HG03520 (cell line): ENCODE data around the gene EARS2.

Experiments
- ATAC-seq: cut with Tn5 transposase; IDR thresholded peaks from one replicate; pipeline ENCODE4 v1.9.1; 2021; ENCODE audit warnings: mild to moderate bottlenecking, moderate library complexity; ENCODE audit not compliant: unreplicated experiment

EARS2 gene

DNA sequence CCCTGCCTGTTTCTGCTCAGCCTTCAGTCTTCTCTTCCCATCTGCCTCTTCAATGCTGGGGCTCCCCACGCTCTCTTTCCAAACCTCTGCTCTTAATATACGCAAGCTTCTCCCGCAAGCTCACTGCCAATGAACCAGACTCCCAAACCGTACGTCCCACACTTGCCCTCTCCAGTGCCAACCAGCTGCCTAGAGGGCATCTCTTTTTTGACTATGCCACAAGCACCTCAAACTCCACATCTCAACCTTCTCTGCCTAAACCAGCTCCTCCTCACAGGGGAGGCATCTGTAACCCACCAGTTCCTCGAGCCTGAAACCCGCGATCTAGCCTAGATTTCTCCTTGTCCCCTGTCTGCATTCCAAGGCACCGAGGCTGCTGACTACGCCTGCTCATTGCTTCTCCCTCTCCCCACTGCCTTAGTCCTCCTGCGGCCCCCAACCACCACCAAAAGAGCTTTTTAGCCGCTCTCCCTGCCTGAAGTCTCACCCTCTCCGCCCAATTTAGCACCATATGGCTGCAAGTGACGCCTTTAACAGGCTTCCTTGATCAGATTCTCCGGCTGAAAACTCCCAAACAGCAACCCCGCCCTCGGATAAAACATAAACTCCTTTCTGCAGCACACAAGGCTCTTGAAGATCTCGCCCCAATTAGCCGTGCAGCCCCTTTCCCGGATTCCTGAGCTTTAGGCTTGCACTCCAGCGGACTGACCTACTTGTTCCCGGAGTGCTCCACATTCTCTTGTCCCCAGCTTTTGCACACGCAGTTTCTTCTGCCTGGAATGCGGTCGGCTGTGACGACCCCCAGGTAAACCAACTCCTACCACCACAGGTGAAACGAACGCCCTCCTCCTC, 48.3 kb downstream of the EARS2 start:
- ATAC-seq, result no peak

DNA sequence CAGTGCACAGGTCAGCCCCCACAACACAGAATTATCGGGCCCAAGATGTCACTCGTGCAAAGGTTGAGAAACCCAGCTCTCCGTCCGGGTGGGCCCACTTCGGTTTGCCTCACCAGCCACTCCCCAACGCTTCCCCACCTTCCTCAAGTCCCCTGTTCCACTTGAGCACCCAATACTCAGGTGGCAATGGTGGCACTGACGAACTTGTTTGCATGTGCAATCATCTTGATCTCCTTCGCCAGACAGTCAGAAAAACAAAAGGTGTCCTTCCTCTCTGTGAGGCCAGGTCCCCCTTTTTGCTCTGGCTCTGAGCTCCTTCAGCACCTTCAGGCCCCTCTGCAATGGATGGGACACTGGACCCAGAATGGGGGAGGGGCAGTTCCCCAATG, 50.5 kb downstream of the EARS2 start:
- no peak for ATAC-seq

DNA sequence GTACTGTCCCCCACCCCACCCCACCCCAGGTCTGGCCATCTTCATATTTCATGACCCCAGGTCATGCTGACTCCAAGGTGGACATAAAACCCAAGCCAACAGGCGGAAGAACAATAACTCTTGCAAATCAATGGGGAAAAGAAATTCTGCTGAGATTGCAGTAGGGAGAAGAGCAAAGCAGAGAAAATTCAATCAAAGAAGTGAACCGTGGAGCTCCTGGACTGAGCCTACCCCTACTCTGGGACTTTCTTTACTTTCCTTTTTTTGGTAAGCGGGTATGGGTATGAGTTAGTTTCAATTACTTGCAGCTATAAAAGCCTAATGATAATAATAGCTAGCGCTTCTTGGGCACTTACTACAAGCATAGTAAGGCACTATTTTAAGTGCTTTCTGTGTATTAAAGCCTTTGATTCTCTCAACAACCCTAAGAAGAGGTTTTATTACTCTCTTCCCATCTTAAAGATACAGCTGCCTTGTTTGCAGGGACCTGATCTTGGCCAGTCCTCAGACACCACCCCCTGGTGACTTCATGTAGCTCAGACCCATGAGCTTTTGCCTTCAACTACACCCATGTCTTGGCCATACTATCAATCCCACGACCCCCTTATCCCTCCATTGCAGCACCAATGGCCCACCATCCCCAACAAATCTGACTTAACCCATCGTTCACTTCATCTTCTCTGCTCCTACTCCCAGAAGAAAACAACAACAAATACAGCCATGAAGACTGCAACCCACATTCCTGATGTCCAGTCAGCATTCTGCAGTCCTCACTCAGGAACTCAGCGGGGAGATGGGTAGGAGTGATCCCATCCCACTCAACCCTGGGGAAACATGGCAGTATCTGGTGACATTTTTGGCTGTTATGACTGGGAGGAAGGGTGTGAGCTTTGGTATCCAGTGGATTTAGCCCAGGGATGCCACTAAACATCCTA, 51.2 kb downstream of the EARS2 start:
- ATAC-seq, result no peak

DNA sequence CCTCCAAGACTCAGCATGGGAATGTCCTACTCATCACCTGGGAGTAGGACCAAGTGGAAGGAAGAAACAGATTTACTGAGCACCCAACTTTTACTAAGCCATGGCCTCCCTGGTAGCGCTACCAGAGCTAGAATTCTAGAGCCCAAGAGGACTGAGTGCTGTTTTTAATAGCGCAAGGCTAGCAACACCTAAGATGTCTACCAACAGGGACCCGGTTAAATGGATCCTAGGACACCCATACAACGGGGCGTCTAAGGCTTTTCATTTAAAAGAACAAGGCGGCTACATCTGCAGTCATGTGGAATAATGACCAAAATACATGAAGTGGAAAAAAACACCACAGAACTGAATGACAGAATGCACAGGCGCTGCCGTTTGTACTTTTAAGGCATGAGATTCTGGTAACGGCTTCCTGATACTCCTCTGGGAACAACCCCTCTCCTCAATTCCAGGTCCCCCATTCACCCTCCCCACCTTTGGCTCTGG, 51.9 kb downstream of the EARS2 start:
- no peak for ATAC-seq

DNA sequence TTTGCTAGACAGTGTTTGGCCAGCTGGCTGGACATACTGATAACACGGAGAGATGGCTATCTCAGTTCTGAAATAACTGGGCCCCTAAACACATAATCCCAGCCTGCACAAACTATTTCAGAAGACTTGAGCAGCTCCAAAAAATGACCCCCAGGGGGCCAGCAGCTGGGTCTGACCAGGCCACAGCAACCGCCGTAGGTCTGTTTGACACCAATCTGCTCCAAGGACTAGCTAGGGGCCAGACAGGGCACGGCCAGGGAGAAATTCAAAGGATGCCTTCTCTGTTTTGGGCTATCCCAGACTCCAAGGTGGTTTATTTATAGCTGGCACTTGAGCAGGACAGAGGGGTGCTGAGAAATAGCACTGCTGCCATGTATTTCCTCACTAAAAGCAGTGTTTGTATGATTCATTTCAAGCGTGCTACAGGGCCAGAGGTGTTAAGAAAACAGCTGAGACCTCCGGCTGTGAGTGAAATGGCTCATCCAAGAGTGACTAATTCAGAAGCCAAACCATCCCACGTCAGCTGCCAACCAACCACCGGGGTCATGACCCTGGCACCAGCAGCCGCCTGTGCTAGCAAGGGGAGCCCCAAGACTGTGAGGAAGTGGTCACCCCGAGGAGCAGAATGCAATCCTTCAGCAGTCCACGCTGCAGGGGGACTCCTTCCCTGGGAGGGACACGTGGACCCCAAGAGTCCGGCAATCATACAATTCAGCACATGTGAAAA, 52.5 kb downstream of the EARS2 start:
- peak; percentile 62 for ATAC-seq

DNA sequence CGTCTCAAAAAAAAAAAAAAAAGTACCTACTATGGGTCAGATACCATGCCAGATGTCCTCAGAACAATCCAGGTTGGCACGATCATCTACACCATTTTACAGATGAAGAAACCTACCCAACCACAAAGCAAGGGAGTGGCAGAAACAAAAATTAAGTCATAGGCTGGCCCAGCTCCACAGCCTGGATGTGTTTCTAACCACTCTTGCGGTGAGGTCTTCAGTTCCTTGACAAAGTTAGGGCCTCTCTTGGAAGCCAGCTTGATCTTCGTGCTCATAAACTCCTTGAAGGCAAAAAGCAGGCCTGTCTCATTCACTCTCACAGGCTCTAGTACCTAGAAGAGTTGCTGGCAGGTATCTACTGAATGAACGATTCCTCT, 53.1 kb downstream of the EARS2 start:
- ATAC-seq, result peak; percentile 10

DNA sequence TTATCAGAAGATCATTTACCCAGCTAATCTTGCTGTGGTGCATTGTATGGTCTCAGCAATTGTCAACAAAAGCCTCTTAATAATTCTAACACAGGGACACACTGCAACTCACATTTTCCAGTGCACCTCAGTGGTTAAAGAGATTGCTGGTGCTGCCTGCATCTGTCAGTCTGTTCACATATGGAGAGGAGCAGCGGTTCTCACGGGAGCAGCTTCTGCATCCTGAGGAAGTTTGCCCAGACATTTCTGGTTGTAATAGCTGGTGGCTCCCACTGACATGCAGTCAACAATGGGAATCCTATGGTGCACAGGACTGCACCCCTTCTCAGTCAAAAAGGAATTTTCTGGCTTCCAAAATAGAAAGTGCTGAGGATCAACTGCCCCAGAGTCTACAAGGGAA, 54.7 kb downstream of the EARS2 start:
- no peak for ATAC-seq

DNA sequence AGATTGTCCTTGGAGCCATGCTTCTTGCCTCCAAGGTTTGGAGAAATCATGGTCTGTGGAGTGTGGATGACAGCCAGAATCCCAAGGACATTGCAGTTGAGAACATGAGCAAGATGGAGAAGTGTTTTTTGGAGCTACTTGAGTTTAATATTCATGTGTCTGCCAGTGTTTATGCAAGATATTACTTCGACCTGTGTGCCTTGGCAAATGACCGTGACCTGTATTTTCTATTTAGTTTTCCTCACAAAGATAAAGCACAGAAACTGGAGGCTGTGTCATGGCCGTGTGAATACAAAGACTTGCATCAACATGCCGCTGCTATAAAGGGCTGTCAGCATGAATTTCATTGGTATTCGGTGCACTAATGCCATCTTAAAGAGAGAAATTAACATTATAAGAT, 55.9 kb downstream of the EARS2 start:
- no peak for ATAC-seq

DNA sequence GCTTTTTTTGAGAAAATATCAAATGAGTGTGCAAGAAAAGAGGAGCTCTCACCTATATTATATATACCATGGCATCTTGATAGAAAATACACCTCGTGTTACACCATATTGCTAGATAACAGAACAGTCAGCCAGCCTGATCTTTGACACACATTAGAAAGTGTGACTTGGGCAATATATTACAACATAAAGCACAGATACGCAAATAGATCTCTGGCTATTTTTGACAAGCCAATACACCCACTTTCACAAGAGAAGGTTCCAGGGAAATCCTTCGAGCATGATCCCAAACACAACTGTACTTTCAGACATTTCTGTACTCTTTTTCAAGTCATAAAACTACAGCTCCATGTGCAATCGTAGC, 56.3 kb downstream of the EARS2 start:
- no peak for ATAC-seq

DNA sequence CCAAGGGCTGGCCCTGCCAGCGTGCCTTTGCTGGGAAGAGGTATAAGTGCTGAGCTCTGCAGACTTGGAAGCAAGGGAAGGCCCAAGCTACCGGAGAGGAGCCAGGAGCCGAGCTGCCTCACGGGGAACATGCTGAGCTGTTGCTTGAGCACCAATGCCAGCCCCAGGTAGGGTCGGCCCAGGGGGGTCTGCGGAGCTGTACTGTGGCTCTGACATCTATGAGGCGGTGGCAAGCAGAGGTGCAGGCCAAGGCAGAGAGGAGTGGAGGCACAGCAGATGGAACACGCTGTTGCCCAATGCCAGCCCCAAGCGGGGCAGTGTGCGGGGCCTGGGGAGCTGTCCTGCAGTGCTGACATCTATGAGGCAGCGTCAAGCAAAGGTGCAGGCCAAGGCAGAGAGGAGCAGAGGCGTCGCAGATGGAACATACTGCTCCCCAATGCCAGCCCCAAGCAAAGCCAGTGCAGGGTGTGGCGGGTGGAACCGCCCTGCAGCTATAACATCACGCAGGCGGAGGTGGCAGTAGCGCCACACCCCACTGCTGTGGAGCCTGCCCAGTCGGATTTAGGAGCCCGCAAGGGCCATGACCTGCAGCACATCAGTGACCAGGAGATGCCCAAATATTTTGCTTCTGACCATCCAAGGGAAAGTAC, 56.8 kb downstream of the EARS2 start:
- no peak for ATAC-seq

DNA sequence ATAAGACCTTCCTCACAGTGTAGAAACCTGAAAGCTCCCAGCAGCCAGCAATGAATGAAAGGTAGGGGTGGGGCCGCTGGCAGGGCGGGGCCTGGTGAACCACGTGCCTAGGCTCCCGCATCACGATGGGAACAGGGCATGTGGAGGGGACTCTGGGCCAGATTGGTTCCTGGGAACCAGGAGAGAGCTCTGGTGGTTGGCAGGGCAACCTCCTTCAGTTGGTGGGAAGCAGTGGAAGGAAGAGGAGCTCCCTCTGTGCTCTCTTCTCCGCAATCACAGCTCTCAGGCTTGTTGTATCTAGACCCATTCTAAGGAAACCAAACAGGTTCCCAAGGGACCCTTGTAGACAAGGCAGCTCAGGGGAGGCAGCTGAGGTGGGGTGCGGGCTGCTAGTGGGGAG, 57.3 kb downstream of the EARS2 start:
- no peak for ATAC-seq

DNA sequence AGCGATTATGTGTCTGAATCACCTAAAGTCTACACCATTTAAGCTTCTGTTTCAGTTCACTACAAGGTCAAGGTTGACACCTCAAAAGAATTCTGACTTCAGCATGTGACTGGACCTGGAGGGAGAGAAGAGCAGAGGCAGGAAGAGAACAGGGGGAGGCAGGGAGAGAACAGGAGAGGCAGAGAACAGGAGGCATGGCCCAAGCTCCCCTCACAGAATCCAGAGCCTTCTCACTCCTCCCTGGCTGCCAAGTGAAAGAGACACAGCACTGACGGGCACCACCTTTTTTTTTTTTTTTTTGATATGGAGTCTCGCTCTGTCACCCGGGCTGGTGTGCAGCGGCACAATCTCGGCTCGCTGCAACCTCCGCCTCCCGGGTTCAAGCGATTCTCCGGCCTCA, 58.3 kb downstream of the EARS2 start:
- ATAC-seq, result no peak

DNA sequence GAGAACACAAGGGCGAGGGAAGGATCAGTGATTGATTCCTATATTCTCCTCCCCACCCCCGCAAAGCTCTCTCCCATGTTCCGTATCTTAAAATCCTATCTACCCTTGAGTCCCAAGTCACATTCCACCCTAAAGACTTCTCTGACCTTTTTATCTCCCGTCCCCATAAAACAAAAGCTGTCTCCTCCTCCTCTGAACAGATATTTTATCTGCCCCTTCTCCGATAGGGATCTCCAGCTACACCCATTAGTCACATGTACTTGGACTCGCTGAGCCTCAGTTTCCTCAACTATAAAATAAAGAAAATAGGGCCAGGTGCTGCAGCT, 59.6 kb downstream of the EARS2 start:
- no peak for ATAC-seq

DNA sequence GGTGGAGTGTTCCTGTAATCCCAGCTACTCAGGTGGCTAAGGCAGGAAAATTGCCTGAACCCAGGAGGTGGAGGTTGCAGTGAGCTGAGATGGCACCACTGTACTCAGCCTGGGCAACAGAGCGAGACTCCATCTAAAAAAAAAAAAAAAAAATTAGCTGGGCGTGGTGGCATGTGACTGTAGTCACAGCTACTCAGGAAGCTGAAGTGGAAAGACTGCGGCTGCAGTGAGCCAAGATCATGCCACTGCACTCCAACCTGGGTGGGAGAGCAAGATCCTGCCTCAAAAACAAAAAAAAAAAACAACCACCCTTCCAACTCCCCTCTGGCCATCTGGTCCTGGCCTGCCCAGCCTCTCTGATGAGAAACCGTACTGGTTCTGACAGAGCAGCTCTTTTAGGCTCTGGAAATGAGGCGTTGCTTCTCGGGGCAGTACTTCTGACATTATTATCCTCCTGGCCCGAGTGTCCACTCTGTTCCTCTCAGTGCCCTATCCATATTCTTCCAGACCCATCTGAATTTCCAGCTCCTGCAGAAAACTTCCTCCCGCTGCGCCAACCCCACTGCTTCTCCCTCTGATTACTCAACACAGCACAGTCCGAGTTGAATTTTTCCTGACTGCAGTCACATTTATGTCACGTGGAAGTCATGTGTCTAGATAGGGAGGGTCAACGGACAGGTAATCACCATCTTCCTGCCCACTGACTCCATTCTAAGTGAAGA, 60.2 kb downstream of the EARS2 start:
- no peak for ATAC-seq

DNA sequence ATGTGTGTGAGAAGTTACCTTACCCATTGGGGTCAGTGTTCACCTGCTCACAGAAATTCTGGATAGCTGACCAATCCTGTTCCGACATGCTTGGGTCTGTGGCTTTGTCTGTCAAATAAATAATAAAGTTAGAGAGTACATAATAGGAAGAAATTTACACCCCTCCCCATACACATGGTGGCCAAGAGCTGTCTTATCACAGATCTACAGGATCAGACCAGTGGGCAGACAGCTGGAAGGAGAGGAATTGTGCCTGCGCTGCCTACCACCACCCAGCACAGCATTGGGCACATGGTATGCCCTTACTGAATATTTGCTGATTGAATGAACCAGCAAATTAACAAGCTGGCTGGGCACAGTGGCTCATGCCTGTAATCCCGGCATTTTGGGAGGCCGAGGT, 61.5 kb downstream of the EARS2 start:
- ATAC-seq, result no peak

DNA sequence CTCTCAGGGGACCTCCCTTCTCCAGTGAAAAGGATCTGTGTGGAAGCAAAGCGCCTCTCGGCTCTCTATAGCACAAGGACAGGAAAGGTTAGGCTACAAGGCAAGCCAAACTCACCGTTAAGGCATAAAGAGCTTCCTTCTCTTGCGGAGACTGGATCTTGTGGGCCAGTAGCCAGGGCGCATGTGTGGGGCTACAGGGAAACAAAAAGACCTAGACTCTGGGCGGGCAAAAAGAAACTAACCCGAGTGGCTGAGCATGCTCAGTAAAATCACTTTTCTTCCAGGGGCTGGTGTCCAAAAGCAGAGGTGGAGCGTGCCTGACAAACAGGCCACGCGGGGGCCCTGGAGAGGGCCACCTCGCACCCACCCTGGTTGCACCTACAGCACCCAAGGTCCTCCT, 63.0 kb downstream of the EARS2 start:
- ATAC-seq, result no peak

DNA sequence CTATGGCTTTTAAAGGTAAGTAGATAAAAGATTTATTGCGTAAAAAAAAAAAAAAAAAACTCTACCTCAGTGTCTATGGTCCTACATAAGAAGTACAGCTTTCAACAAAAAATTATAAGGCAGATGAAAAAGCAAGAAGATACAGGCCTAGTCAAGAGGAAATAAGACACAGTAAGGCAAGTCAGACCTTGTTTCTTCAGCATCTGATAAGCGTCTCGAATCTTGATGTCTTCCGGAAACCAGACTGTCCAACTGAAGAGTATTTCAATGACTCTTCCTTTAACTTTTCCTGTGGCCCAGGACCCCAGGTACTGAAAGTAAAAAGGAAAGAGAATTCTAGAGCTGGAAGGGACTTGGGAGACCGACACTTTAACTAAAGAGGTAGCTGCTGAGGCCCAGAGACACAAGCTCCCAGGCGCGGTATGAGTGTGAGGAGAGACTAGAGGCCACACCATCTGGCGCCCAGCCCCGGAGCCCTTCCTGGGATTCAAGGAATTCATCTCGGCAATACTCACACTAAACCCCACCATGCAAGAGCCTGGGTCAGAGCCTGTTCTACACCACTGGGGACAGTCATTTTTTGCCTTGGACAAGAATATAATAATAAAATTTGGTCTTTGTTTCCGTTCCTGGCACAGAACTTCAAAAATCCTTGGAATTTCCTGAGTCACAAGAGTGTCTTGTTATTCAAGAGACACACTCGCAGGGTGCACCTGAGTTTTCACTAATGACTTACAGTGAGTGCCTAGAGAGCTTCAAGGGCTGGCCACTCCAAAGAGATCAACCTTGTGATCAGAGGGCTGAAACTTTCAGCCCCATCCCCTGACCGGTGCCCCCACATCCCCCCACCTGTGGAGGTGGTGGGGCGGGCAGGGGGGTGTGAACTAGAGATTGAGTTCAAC, 65.4 kb downstream of the EARS2 start:
- ATAC-seq, result no peak

DNA sequence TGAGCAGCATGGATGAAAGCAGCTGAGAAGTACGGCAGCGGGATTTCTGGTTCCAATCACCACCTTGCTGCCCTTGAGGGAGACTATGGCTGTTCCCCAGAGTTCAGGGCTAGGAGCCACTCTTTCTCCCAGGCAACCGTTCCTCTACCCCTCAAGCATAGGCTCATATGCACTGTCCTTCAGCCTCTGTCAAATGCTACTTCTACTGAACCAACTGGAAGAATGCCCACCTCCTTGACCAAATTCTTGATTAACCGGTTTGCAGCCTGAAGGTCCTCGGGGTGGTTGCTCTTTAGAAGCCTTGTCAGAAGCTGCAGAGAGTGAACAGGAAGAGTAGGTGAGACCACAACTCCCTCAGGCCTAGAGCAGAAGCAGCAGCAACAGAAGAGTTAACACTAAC, 70.7 kb downstream of the EARS2 start:
- no peak for ATAC-seq

DNA sequence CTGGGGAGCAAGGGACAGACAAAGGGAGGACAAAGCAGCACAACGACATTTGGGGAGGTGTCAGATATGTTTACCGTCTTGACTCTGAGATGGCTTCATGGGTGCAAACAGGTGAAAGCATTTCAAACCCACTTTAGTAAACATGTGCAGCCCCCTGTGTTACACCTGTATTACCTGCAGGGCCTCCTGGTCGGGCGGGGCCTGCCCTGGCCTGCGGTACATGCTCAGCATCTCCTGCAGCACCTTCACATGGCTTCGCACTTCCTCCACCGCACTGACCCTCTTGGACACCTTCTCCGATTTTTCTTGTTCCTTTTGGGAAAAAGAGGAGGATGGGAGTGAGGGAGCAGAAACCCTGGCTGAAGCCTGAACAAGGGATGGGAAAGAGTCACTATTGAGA, 71.3 kb downstream of the EARS2 start:
- ATAC-seq, result no peak
